COR-L47 (cell line): ENCODE results near the gene AR.

Source experiments
- DNase-seq: peaks from one replicate; lab custom pipeline; 2025; lab: John Stamatoyannopoulos, UW

The AR gene

GRCh38 chrX:67543818-67544217 is at the start of gene AR:
Gene AR (plus strand): TSS chrX:67544021. CDS start chrX:67545147, 1,126 bp downstream.
- no peak for DNase-seq

GRCh38 chrX:67500617-67501016 is 43.2 kb upstream of the AR start:
- DNase-seq, result no peak

GRCh38 chrX:67503004-67503403 is 40.8 kb upstream of the AR start:
- DNase-seq, result no peak

GRCh38 chrX:67503453-67503852 is 40.4 kb upstream of the AR start:
- no peak for DNase-seq

- DNase-seq, result no peak
These were observed 23.1 kb upstream of the AR start for GRCh38 chrX:67520671-67521070.

GRCh38 chrX:67523002-67523681 is 20.7 kb upstream of the AR start:
- no peak for DNase-seq

GRCh38 chrX:67523932-67524331 is 19.9 kb upstream of the AR start:
- DNase-seq, result no peak

- no peak for DNase-seq
These were observed 19.4 kb upstream of the AR start for GRCh38 chrX:67524428-67524827.

GRCh38 chrX:67524950-67525691 is 18.7 kb upstream of the AR start:
- no peak for DNase-seq

GRCh38 chrX:67536564-67536963 is 7.3 kb upstream of the AR start:
- no peak for DNase-seq

- DNase-seq, result no peak
These were observed 5.4 kb upstream of the AR start for GRCh38 chrX:67538383-67538782.

GRCh38 chrX:67544281-67545035 is 637 bp downstream of the AR start:
- no peak for DNase-seq

GRCh38 chrX:67545036-67545821 is 1.4 kb downstream of the AR start:
- DNase-seq, result no peak

GRCh38 chrX:67545893-67546495 is 2.2 kb downstream of the AR start:
- DNase-seq, result no peak

GRCh38 chrX:67546496-67547423 is 2.9 kb downstream of the AR start:
- DNase-seq, result no peak

GRCh38 chrX:67555578-67556203 is 11.9 kb downstream of the AR start:
- no peak for DNase-seq

GRCh38 chrX:67558267-67558666 is 14.4 kb downstream of the AR start:
- DNase-seq, result no peak

GRCh38 chrX:67563469-67564448 is 19.9 kb downstream of the AR start:
- DNase-seq, result no peak

- DNase-seq, result no peak
These were observed 20.7 kb downstream of the AR start for GRCh38 chrX:67564475-67564874.
